Measurements from ENCODE around the gene RAPGEF4. TPM values are rescaled to one million over a fixed set of nuclear protein-coding genes. Genes with fewer than 3 reads are reported as not detected.

Gene RAPGEF4
- total RNA-seq, 6 donors from 2014 or later = 8.3 to 35.2 (median 17.4) TPM

GRCh38 chr2:172821370-172822338 is 86.0 kb downstream of the RAPGEF4 start:
- Histone ChIP-seq H3K9me3 (no peaks in the 10 kb centered on the region), H3K36me3 (no peaks in the 10 kb centered on the region), H3K4me3 (peak overlapping the region in 3 of 4 donors; percentile 27 to 49 (median 31)), H3K27ac (peak overlapping the region; percentile 3 to 81 (median 64)), H3K4me1 (peaks cover 0 to 2% (median 0%) of the 10 kb centered on the region in 4 donors), H3K27me3 (no peaks in the 10 kb centered on the region)
- 53 to 58% methylated on average over 7 of the region's 7 CpGs for WGBS, 2 donors
- no peak for ATAC-seq (ENCODE audit: low FRiP score in 2 of 2)
- no peak for DNase-seq
- no peak for TF ChIP-seq EP300 (IDR thresholded peaks at IDR 0.05)
- no peak for TF ChIP-seq POLR2A (IDR thresholded peaks at IDR 0.05)
- TF ChIP-seq POLR2AphosphoS5 (IDR thresholded peaks at IDR 0.05) = peak; percentile 4 to 55
- no peak for TF ChIP-seq CTCF (IDR thresholded peaks at IDR 0.05)

DNA sequence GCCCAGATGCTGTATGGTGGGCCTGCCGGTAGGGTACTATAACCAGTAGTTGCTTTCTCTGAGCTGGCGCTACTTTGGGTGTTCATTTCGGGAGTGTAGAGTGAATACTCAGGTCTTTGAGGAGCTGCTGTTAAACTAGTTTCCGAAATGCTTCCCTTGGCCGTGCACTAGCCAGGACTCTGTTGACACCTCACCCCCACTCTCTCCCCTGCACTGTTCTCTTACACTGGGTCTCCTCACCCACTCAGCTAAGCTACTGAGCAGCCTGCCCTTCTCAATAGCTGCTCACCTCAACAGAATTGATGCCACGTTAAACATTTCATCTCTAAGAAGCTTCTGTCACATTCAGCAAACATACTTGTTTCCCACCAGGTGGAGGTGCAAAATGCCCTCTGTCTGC is 86.9 kb downstream of the RAPGEF4 start:
- peaks cover 0 to 2% (median 0%) of the 10 kb centered on the region in 4 donors for H3K4me1 ChIP-seq
- ATAC-seq (ENCODE audit: low FRiP score in 2 of 2) = no peak
- WGBS, 2 donors = 71 to 94% methylated on average over 6 of the region's 6 CpGs
- no peaks in the 10 kb centered on the region for H3K9me3 ChIP-seq
- peak overlapping the region; percentile 3 to 81 (median 64) for H3K27ac ChIP-seq
- peak overlapping the region in 3 of 4 donors; percentile 27 to 49 (median 31) for H3K4me3 ChIP-seq
- no peak for DNase-seq
- H3K36me3 ChIP-seq = no peaks in the 10 kb centered on the region
- H3K27me3 ChIP-seq = no peaks in the 10 kb centered on the region
- TF ChIP-seq CTCF (IDR thresholded peaks at IDR 0.05) (peak in 1 of 6 experiments; percentile 8), EP300 (IDR thresholded peaks at IDR 0.05) (no peak)

DNA sequence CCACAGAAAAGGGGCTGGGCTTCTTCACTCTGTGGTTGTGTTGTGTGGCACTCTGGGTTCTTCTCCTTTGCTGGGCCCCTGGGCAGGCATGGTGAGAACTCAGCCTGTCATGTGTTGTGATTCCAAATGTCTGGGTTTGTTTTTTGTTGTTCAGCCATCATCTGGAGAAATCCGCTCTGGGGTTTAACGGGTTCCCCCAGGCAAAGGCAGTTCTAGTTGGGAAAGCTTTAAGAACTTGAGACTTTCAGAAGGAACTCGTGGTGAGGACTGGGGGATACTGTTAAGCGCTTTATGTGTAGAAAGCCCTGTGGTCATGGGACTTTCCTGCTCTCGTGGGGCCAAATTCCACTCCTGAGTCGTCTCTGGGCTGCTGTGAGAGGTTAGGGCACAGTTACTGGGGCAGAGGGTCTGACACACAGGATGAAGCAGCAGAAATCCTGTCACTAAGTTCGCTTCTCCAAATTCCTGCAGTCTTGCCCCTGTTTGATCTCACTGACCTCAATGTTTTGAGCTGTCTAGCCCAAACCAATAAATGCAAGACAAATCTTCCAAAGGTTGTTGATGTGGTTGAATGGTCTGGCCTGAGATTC is 87.7 kb downstream of the RAPGEF4 start:
- H3K9me3 ChIP-seq = no peaks in the 10 kb centered on the region
- WGBS, 2 donors = 63 to 64% methylated on average over 5 to 7 of the region's 7 CpGs
- DNase-seq = no peak
- H3K27me3 ChIP-seq = no peaks in the 10 kb centered on the region
- no peak for ATAC-seq (ENCODE audit: low FRiP score in 2 of 2)
- H3K27ac ChIP-seq = peak overlapping the region; percentile 3 to 81 (median 64)
- TF ChIP-seq POLR2AphosphoS5 (IDR thresholded peaks at IDR 0.05) (no peak), EP300 (IDR thresholded peaks at IDR 0.05) (no peak), CTCF (IDR thresholded peaks at IDR 0.05) (no peak)
- H3K4me3 ChIP-seq = peak overlapping the region in 3 of 4 donors; percentile 27 to 49 (median 31)
- peaks cover 0 to 2% (median 0%) of the 10 kb centered on the region in 4 donors for H3K4me1 ChIP-seq
- H3K36me3 ChIP-seq = no peaks in the 10 kb centered on the region

- TF ChIP-seq POLR2A (IDR thresholded peaks at IDR 0.05) (no peak), EP300 (IDR thresholded peaks at IDR 0.05) (no peak)
- DNase-seq (no peak), ATAC-seq (ENCODE audit: low FRiP score in 2 of 2) (no peak)
- H3K9me3 ChIP-seq = no peaks in the 10 kb centered on the region
- no peaks in the 10 kb centered on the region for H3K27me3 ChIP-seq
- no peak overlapping the region for H3K4me3 ChIP-seq
- WGBS, 2 donors = 92 to 94% methylated on average over 3 of the region's 3 CpGs
- no peaks in the 10 kb centered on the region for H3K36me3 ChIP-seq
- H3K27ac ChIP-seq = no peak overlapping the region
- peaks cover 0 to 4% (median 0%) of the 10 kb centered on the region in 4 donors for H3K4me1 ChIP-seq
Measured at GRCh38 chr2:172826522-172826921, 90.9 kb downstream of the RAPGEF4 start.

DNA sequence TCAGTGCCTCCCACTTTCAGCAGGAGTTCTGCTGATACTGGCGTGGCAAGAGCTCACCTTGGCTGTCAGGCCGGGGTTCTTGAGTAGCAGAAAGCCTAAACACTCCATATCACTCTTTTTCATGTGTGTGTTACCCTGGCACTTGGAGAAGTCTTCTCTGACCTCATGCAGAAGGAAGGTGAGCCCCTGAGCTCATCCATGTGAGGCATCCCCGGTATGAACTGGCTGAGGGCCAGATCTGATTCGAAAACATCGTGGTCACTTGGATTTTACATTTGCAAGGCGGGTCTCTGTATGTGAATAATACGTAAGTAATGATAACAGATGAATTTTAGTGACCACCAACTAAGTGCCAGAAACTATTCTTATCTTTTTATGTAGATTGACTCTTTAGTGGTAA is 93.6 kb downstream of the RAPGEF4 start:
- ATAC-seq (ENCODE audit: low FRiP score in 2 of 2) (no peak), DNase-seq (no peak)
- no peaks in the 10 kb centered on the region for H3K9me3 ChIP-seq
- H3K4me1 ChIP-seq = peaks cover 0 to 9% (median 0%) of the 10 kb centered on the region in 4 donors
- peak overlapping the region in 1 of 4 donors; percentile 37 for H3K27ac ChIP-seq
- no peak for TF ChIP-seq POLR2A (IDR thresholded peaks at IDR 0.05)
- no peak for TF ChIP-seq CTCF (IDR thresholded peaks at IDR 0.05)
- no peak for TF ChIP-seq EP300 (IDR thresholded peaks at IDR 0.05)
- TF ChIP-seq POLR2AphosphoS5 (IDR thresholded peaks at IDR 0.05) = no peak
- H3K27me3 ChIP-seq = no peaks in the 10 kb centered on the region
- 58 to 64% methylated on average over 7 of the region's 7 CpGs for WGBS, 2 donors
- H3K4me3 ChIP-seq = no peak overlapping the region
- no peaks in the 10 kb centered on the region for H3K36me3 ChIP-seq
